Activated naive CD4-positive, alpha-beta T cell treated with anti-CD3 and anti-CD28 coated beads, Interleukin-2, amount 10 ng/mL, durations not matched to agents 7 days and 5 days (primary cell): ENCODE data around the gene RIT1.
"Not testable (repeated sequence)": the region's sequence is repeated elsewhere in the genome, so short reads cannot be mapped to it uniquely, and the experiment has no call there.

Source experiments
- CTCF ChIA-PET: fragments of 350-600 bp; sonication (Branson Sonifier 250); formaldehyde crosslinking; loops from one replicate; lab custom pipeline; 2021; ENCODE audit warnings: antibody characterized with exemption; lab: Charles Lee
- DNase-seq: peaks from one replicate; pipeline ENCODE4 v3.0.0-alpha.2; 2020
- H3K27ac Mint-ChIP-seq: one replicate; pipeline ENCODE4 v1.8.0; 2021; ENCODE audit warnings: mild to moderate bottlenecking, moderate library complexity, mixed read lengths
- H3K27me3 Mint-ChIP-seq: one replicate; pipeline ENCODE4 v1.8.0; 2021; ENCODE audit warnings: mild to moderate bottlenecking, mixed read lengths
- H3K36me3 Mint-ChIP-seq: one replicate; pipeline ENCODE4 v1.8.0; 2021; ENCODE audit warnings: mixed read lengths
- H3K4me1 Mint-ChIP-seq: one replicate; pipeline ENCODE4 v1.8.0; 2021; ENCODE audit warnings: mixed read lengths
- H3K4me3 Mint-ChIP-seq: one replicate; pipeline ENCODE4 v1.8.0; 2021; ENCODE audit warnings: mild to moderate bottlenecking, moderate library complexity, mixed read lengths
- H3K9me3 Mint-ChIP-seq: one replicate; pipeline ENCODE4 v1.8.0; 2021; ENCODE audit warnings: mixed read lengths

Gene RIT1

GRCh38 chr1:155941845-155942531 lies 30.8 kb upstream of the RIT1 start:
- H3K27me3 Mint-ChIP-seq: no peaks in the 10 kb centered on the region
- H3K36me3 Mint-ChIP-seq: peaks cover 17% of the 10 kb centered on the region
- H3K27ac Mint-ChIP-seq: peak overlapping the region; percentile 85
- DNase-seq: no peak
- no peaks in the 10 kb centered on the region for H3K9me3 Mint-ChIP-seq
- H3K4me1 Mint-ChIP-seq: peaks cover 63% of the 10 kb centered on the region
- no peak overlapping the region for H3K4me3 Mint-ChIP-seq
- CTCF ChIA-PET: interaction anchor here (1.2 to 5.7 kb wide), 4 partner anchors 37 to 124 kb away, joined by 4 to 130 read pairs (median 65); partner anchors contain the start of gene ARHGEF2

- Mint-ChIP-seq H3K36me3 (peaks cover 9% of the 10 kb centered on the region), H3K9me3 (no peaks in the 10 kb centered on the region), H3K27ac (peak within 1 kb of the TSS; percentile 85), H3K4me3 (no peak within 1 kb of the TSS), H3K4me1 (peaks cover 57% of the 10 kb centered on the region), H3K27me3 (no peaks in the 10 kb centered on the region)
- CTCF ChIA-PET: interaction anchor here (1.4 to 5.7 kb wide), 4 partner anchors 25 to 125 kb away, joined by 5 to 130 read pairs (median 53); partner anchors contain the start of gene ARHGEF2
- DNase-seq: no peak
These were observed 30.1 kb upstream of the RIT1 start, which contains the start of gene RXFP4 for GRCh38 chr1:155940993-155941844. TSS of gene RXFP4 (plus strand) at chr1:155941638. CDS start at chr1:155941710, 72 bp downstream.

GRCh38 chr1:155940482-155940992 lies 29.4 kb upstream of the RIT1 start:
- Mint-ChIP-seq H3K4me3 (no peak overlapping the region), H3K27ac (peak overlapping the region; percentile 85), H3K27me3 (no peaks in the 10 kb centered on the region), H3K4me1 (peaks cover 54% of the 10 kb centered on the region), H3K36me3 (peaks cover 6% of the 10 kb centered on the region), H3K9me3 (no peaks in the 10 kb centered on the region)
- CTCF ChIA-PET: interaction anchor here (1.4 to 5.7 kb wide), 4 partner anchors 25 to 126 kb away, joined by 5 to 130 read pairs (median 53); partner anchors contain the start of gene ARHGEF2
- no peak for DNase-seq

- DNase-seq: peak; percentile 49
- H3K36me3 Mint-ChIP-seq: no peaks in the 10 kb centered on the region
- no peak overlapping the region for H3K4me3 Mint-ChIP-seq
- no peaks in the 10 kb centered on the region for H3K27me3 Mint-ChIP-seq
- H3K27ac Mint-ChIP-seq: peak overlapping the region; percentile 1
- CTCF ChIA-PET: interaction anchor here (0.7 to 5.7 kb wide), 27 partner anchors 8 to 687 kb away, joined by 3 to 130 read pairs (median 4); partner anchors contain the start of genes ARHGEF2 and RAB25
- H3K9me3 Mint-ChIP-seq: no peaks in the 10 kb centered on the region
- peaks cover 44% of the 10 kb centered on the region for H3K4me1 Mint-ChIP-seq
These were observed 27.1 kb upstream of the RIT1 start for GRCh38 chr1:155938220-155938627.

GRCh38 chr1:155934936-155935590 lies 23.9 kb upstream of the RIT1 start:
- peaks cover 48% of the 10 kb centered on the region for H3K4me1 Mint-ChIP-seq
- DNase-seq: no peak
- H3K36me3 Mint-ChIP-seq: peaks cover 21% of the 10 kb centered on the region
- CTCF ChIA-PET: interaction anchor here (0.6 to 6.7 kb wide), 7 partner anchors 10 to 132 kb away, joined by 3 to 52 read pairs (median 5); no protein-coding TSS in a partner anchor
- no peaks in the 10 kb centered on the region for H3K27me3 Mint-ChIP-seq
- H3K9me3 Mint-ChIP-seq: no peaks in the 10 kb centered on the region
- H3K4me3 Mint-ChIP-seq: no peak overlapping the region
- peak overlapping the region; percentile 68 for H3K27ac Mint-ChIP-seq

GRCh38 chr1:155934097-155934935 lies 23.2 kb upstream of the RIT1 start, which contains the start of gene KHDC4:
TSS of gene KHDC4 (minus strand) at chr1:155934413. CDS start at chr1:155934373, 40 bp downstream.
- CTCF ChIA-PET: interaction anchor here (0.6 to 6.7 kb wide), 13 partner anchors 11 to 134 kb away, joined by 3 to 52 read pairs (median 3); partner anchors contain the start of gene ARHGEF2
- Mint-ChIP-seq H3K27me3 (no peaks in the 10 kb centered on the region), H3K27ac (peak within 1 kb of the TSS; percentile 68), H3K9me3 (no peaks in the 10 kb centered on the region), H3K4me1 (peaks cover 50% of the 10 kb centered on the region), H3K36me3 (peaks cover 24% of the 10 kb centered on the region), H3K4me3 (no peak within 1 kb of the TSS)
- DNase-seq: peak; percentile 97

- H3K4me1 Mint-ChIP-seq: peaks cover 54% of the 10 kb centered on the region
- H3K9me3 Mint-ChIP-seq: no peaks in the 10 kb centered on the region
- H3K27me3 Mint-ChIP-seq: no peaks in the 10 kb centered on the region
- H3K27ac Mint-ChIP-seq: no peak overlapping the region
- H3K36me3 Mint-ChIP-seq: peaks cover 28% of the 10 kb centered on the region
- CTCF ChIA-PET: interaction anchor here (0.6 to 6.7 kb wide), 13 partner anchors 12 to 135 kb away, joined by 3 to 52 read pairs (median 4); partner anchors contain the start of gene ARHGEF2
- DNase-seq: no peak
- H3K4me3 Mint-ChIP-seq: no peak overlapping the region
These were observed 22.5 kb upstream of the RIT1 start for GRCh38 chr1:155933591-155934096.

- CTCF ChIA-PET: interaction anchor here (0.7 to 6.7 kb wide), 6 partner anchors 28 to 134 kb away, joined by 3 to 52 read pairs (median 4); no protein-coding TSS in a partner anchor
- Mint-ChIP-seq H3K27ac (peak overlapping the region; percentile 24), H3K4me3 (peak overlapping the region; percentile 52), H3K9me3 (no peaks in the 10 kb centered on the region), H3K36me3 (peaks cover 33% of the 10 kb centered on the region), H3K4me1 (peaks cover 48% of the 10 kb centered on the region), H3K27me3 (no peaks in the 10 kb centered on the region)
- DNase-seq: no peak
These were observed 21.3 kb upstream of the RIT1 start for GRCh38 chr1:155932487-155932886.

GRCh38 chr1:155932081-155932480 lies 20.9 kb upstream of the RIT1 start:
- no peaks in the 10 kb centered on the region for H3K27me3 Mint-ChIP-seq
- H3K36me3 Mint-ChIP-seq: peaks cover 36% of the 10 kb centered on the region
- CTCF ChIA-PET: interaction anchor here (0.7 to 6.7 kb wide), 5 partner anchors 28 to 134 kb away, joined by 3 to 52 read pairs (median 6); no protein-coding TSS in a partner anchor
- H3K4me1 Mint-ChIP-seq: peaks cover 48% of the 10 kb centered on the region
- DNase-seq: no peak
- H3K27ac Mint-ChIP-seq: peak overlapping the region; percentile 24
- H3K9me3 Mint-ChIP-seq: no peaks in the 10 kb centered on the region
- H3K4me3 Mint-ChIP-seq: peak overlapping the region; percentile 37

- Mint-ChIP-seq H3K4me1 (peaks cover 48% of the 10 kb centered on the region), H3K27me3 (no peaks in the 10 kb centered on the region), H3K27ac (peak overlapping the region; percentile 24), H3K4me3 (peak overlapping the region; percentile 37), H3K9me3 (no peaks in the 10 kb centered on the region), H3K36me3 (peaks cover 42% of the 10 kb centered on the region)
- CTCF ChIA-PET: interaction anchor here (1.0 to 6.7 kb wide), 3 partner anchors 27 to 133 kb away, joined by 3 to 52 read pairs (median 8); no protein-coding TSS in a partner anchor
- no peak for DNase-seq
These were observed 20.3 kb upstream of the RIT1 start for GRCh38 chr1:155931332-155932038.

GRCh38 chr1:155930725-155931124 lies 19.6 kb upstream of the RIT1 start:
- H3K9me3 Mint-ChIP-seq, H3K27me3 Mint-ChIP-seq, DNase-seq: not testable (repeated sequence)
- peaks cover 48% of the 10 kb centered on the region for H3K36me3 Mint-ChIP-seq
- CTCF ChIA-PET: interaction anchor here (1.0 to 6.7 kb wide), 2 partner anchors 15 to 59 kb away, joined by 3 to 52 read pairs; no protein-coding TSS in a partner anchor
- H3K4me3 Mint-ChIP-seq: peak overlapping the region; percentile 47
- H3K4me1 Mint-ChIP-seq: peaks cover 42% of the 10 kb centered on the region
- H3K27ac Mint-ChIP-seq: peak overlapping the region; percentile 80
